K562 (cell line): ENCODE results near the gene ZNF346. TPM values are rescaled to one million over a fixed set of nuclear protein-coding genes. Genes with fewer than 3 reads are reported as not detected.

Source experiments
- ATF4 ChIP-seq: fragments of 450-650 bp; formaldehyde crosslinking; IDR thresholded peaks from 2 replicates; pipeline ENCODE4 v1.4.0; 2022; ENCODE audit warnings: mild to moderate bottlenecking, moderate library complexity
- BRCA1 ChIP-seq, 2 experiments: fragments of 450-650 bp in 1 of 2; sonication (generic) in 1 of 2; formaldehyde crosslinking in 1 of 2; IDR thresholded peaks; 2 replicates each; pipeline versions ENCODE4 v1.5.0 to v1.6.1; 2017 to 2020; ENCODE audit warnings: mild to moderate bottlenecking in 1 of 2, missing genetic modification reagents in 1 of 2
- CBX3 ChIP-seq, 2 experiments: IDR thresholded peaks; 1 replicate in 1 of 2; 2 replicates in 1 of 2; pipeline ENCODE4 v1.6.1; 2012; ENCODE audit warnings: inconsistent platforms in 2 of 2, low read length in 2 of 2, borderline replicate concordance in 1 of 2, control low read depth in 1 of 2
- CREM ChIP-seq: IDR thresholded peaks from 2 replicates; pipeline ENCODE4 v1.6.1; 2014; ENCODE audit warnings: antibody characterized with exemption, low read depth
- CSDE1 ChIP-seq, 2 experiments: fragments of 450-650 bp; IDR thresholded peaks; 2 replicates each; pipeline ENCODE4 v1.6.1; 2016; ENCODE audit warnings: mild to moderate bottlenecking in 1 of 2
- ETV5 ChIP-seq: sonication (generic); formaldehyde crosslinking; IDR thresholded peaks from 2 replicates; pipeline ENCODE4 v1.4.0; 2020; ENCODE audit warnings: low read depth, mild to moderate bottlenecking, missing genetic modification reagents
- EWSR1 ChIP-seq: fragments of 450-650 bp; IDR thresholded peaks from 2 replicates; pipeline ENCODE4 v1.6.1; 2018; ENCODE audit warnings: borderline replicate concordance, mild to moderate bottlenecking, low read depth, moderate library complexity; ENCODE audit not compliant: partially characterized antibody
- FOS ChIP-seq: IDR thresholded peaks from 3 replicates; pipeline ENCODE4 v1.6.1; 2011; ENCODE audit not compliant: insufficient read length; ENCODE audit errors: extremely low read depth
- FOXK2 ChIP-seq, 2 experiments: fragments of 450-650 bp; IDR thresholded peaks in 1 of 2; conservative IDR thresholded peaks in 1 of 2; 2 replicates each; pipeline ENCODE4 v1.6.1; 2016; ENCODE audit warnings: low read depth in 2 of 2, mild to moderate bottlenecking in 1 of 2
- FOXO4 ChIP-seq: fragments of 450-650 bp; formaldehyde crosslinking; IDR thresholded peaks from 2 replicates; pipeline ENCODE4 v1.4.0; 2020; ENCODE audit warnings: mild to moderate bottlenecking, moderate library complexity
- KLF16 ChIP-seq: IDR thresholded peaks from 2 replicates; pipeline ENCODE4 v1.6.1; 2016; ENCODE audit warnings: antibody characterized with exemption
- NCOA4 ChIP-seq: fragments of 450-650 bp; IDR thresholded peaks from 2 replicates; pipeline ENCODE4 v1.6.1; 2018; ENCODE audit warnings: mild to moderate bottlenecking; ENCODE audit not compliant: partially characterized antibody
- NFE2 ChIP-seq: IDR thresholded peaks from 2 replicates; pipeline ENCODE4 v1.6.1; 2014; ENCODE audit warnings: antibody characterized with exemption, low read depth
- NFE2L1 ChIP-seq: fragments of 450-650 bp; IDR thresholded peaks from 2 replicates; pipeline ENCODE4 v1.6.1; 2016; ENCODE audit warnings: missing genetic modification characterization, low read depth, mild to moderate bottlenecking, missing compliant biosample characterization, moderate library complexity, borderline replicate concordance
- RFX5 ChIP-seq: IDR thresholded peaks from 2 replicates; pipeline ENCODE4 v1.6.1; 2011; ENCODE audit warnings: low read depth, mild to moderate bottlenecking, improper control_type of control experiment, low read length
- RNF219 ChIP-seq: fragments of 250-450 bp; sonication (Bioruptor Pico); IDR thresholded peaks from 2 replicates; pipeline ENCODE4 v1.5.0; 2022; ENCODE audit warnings: mild to moderate bottlenecking
- RUNX1 ChIP-seq: sonication (generic); IDR thresholded peaks from 2 replicates; pipeline ENCODE4 v1.6.1; 2016; ENCODE audit warnings: antibody characterized with exemption, low read depth
- SRF ChIP-seq, 2 experiments: fragments of 250-450, 450-650 bp in 1 of 2; sonication (Bioruptor Pico) in 1 of 2; sonication (generic) in 1 of 2; formaldehyde crosslinking; IDR thresholded peaks; 2 replicates each; pipeline versions ENCODE4 v1.5.0 to v1.5.1; 2020 to 2022; ENCODE audit warnings: mild to moderate bottlenecking in 1 of 2, missing genetic modification reagents in 1 of 2
- TOE1 ChIP-seq, 2 experiments: fragments of 450-650 bp in 1 of 2; sonication (generic) in 1 of 2; formaldehyde crosslinking in 1 of 2; IDR thresholded peaks; 2 replicates each; pipeline versions ENCODE4 v1.7.1 to v1.8.0; 2016 to 2022; ENCODE audit warnings: borderline replicate concordance in 2 of 2, mild to moderate bottlenecking in 2 of 2, antibody characterized with exemption in 1 of 2, inconsistent platforms in 1 of 2, low read depth in 1 of 2, missing genetic modification reagents in 1 of 2, moderate library complexity in 1 of 2
- ZFP91 ChIP-seq: sonication (generic); formaldehyde crosslinking; IDR thresholded peaks from 2 replicates; pipeline ENCODE4 v1.8.0; 2022; ENCODE audit warnings: mild to moderate bottlenecking, missing genetic modification reagents
- ZFPM2 ChIP-seq: fragments of 250-450 bp; sonication (Bioruptor Pico); IDR thresholded peaks from 2 replicates; pipeline ENCODE4 v1.5.1; 2022; ENCODE audit warnings: mild to moderate bottlenecking
- ZSCAN29 ChIP-seq: fragments of 450-650 bp; IDR thresholded peaks from 2 replicates; pipeline ENCODE4 v1.6.1; 2017
- polyA plus RNA-seq, 8 experiments: library from polyadenylated mRNA; depleted of rRNA in 4 of 8; stranded (reverse) in 5 of 8; unstranded in 3 of 8; fragments of >200 nt; fragmentation: Nextera tagmentation in 2 of 8; fragmentation: Illumina TruSeq in 1 of 8; extraction: Ambion mirVana in 2 of 8; extraction: Trizol in 1 of 8; gene quantifications; 2 replicates each; pipeline versions ENCODE4 v1.2.1 to v1.2.3, GENCODE V29; 2011 to 2014; ENCODE audit warnings: inconsistent platforms in 1 of 8, missing spikeins in 1 of 8
- total RNA-seq, 7 experiments: library from RNA; depleted of rRNA in 6 of 7; stranded (reverse); fragments of >200 nt in 6 of 7; fragmentation: Illumina TruSeq in 2 of 7; extraction: Trizol in 2 of 7; gene quantifications; 2 replicates each; pipeline versions ENCODE4 v1.2.1 to v1.2.3, GENCODE V29; 2011 to 2021; ENCODE audit warnings: low replicate concordance in 1 of 7

The ZNF346 gene
- total and polyA plus RNA-seq, 9 of the 15 experiments (the other 6 are each of a cell fraction or from before 2014, with no cell fraction given), result 5.0 to 25.1 (median 20.1) TPM

GRCh38 chr5:176994460-176995121, 27.9 kb upstream of the ZNF346 start (continued):
- TF ChIP-seq SRF (CRISPR knock-in tag; IDR thresholded peaks at IDR 0.05) (no peak), FOXO4 (no peak), CBX3 (IDR thresholded peaks at IDR 0.05; ENCODE audit: borderline replicate concordance in 1 of 2, low read length in 2 of 2) (peak; percentile 93 to 100), KLF16 (peak; percentile 96), RFX5 (no peak), NFE2 (peak; percentile 80), CREM (peak; percentile 40; the same call in 1 of the 2 replicates), NFE2L1 (tag) (0 out of 2 replicates have a peak, but pooled peaks have one; percentile 3), FOS (no peak), ZFPM2 (no peak), CSDE1 (IDR thresholded peaks at IDR 0.05) (no peak), ZSCAN29 (no peak), NCOA4 (no peak), RUNX1 (no peak; the same call in 1 of the 2 replicates), BRCA1 (IDR thresholded peaks at IDR 0.05) (no peak), BRCA1 (CRISPR knock-in tag; IDR thresholded peaks at IDR 0.05) (no peak), FOXK2 (conservative IDR thresholded peaks at IDR 0.05 in 1 of 2, IDR thresholded peaks at IDR 0.05 in 1 of 2; ENCODE audit: low read depth in 2 of 2) (peak; percentile 82 to 88), EWSR1 (no peak), TOE1 (IDR thresholded peaks at IDR 0.05; ENCODE audit: borderline replicate concordance) (peak; percentile 63; the same call in 1 of the 2 replicates), TOE1 (CRISPR knock-in tag; IDR thresholded peaks at IDR 0.05; ENCODE audit: borderline replicate concordance, low read depth) (no peak), RNF219 (no peak), ZFP91 (CRISPR knock-in tag) (no peak), ETV5 (CRISPR knock-in tag) (peak; percentile 78), ATF4 (CRISPR knock-in tag) (peak; percentile 69)
